Lower lobe of right lung (tissue), 2 donors: ENCODE measurements around the gene LASP1NB.
"Not testable (repeated sequence)": the region's sequence is repeated elsewhere in the genome, so short reads cannot be mapped to it uniquely, and the experiment has no call there.

Experiments
- ATAC-seq, 2 donors: fragments of 200-7000 bp; cut with Tn5 transposase; one replicate each; pipeline ENCODE4 v1.9.1; 2020 to 2022; ENCODE audit warnings: mild to moderate bottlenecking in 2 of 2, moderate library complexity in 2 of 2
- DNase-seq: peaks from one replicate; pipeline ENCODE4 v3.0.0-alpha.2; 2020
- H3K27ac ChIP-seq: fragments of 200-600 bp; one replicate; pipeline ENCODE4 v1.8.0; 2022
- H3K27me3 ChIP-seq: fragments of 200-600 bp; one replicate; pipeline ENCODE4 v1.8.0; 2022; ENCODE audit warnings: low read depth
- H3K36me3 ChIP-seq: fragments of 200-600 bp; one replicate; pipeline ENCODE4 v1.8.0; 2022; ENCODE audit warnings: mild to moderate bottlenecking
- H3K4me1 ChIP-seq: fragments of 200-600 bp; one replicate; pipeline ENCODE4 v1.8.0; 2022
- H3K4me3 ChIP-seq: fragments of 200-600 bp; one replicate; pipeline ENCODE4 v1.8.0; 2022; ENCODE audit warnings: mild to moderate bottlenecking
- H3K9me3 ChIP-seq: fragments of 200-600 bp; one replicate; pipeline ENCODE4 v1.8.0; 2022
- CTCF ChIP-seq: fragments of 200-600 bp; IDR thresholded peaks from one replicate; pipeline ENCODE4 v1.8.0; 2022; ENCODE audit warnings: antibody characterized with exemption, mild to moderate bottlenecking
- intact Hi-C: fragments of 100-400 bp; cut with DNase I; formaldehyde crosslinking; loops from one replicate; pipeline ENCODE4 v1.11.0; 2022
- donor health status: DM: no; HTN: yes; CAD: no; lungs with severe emphysema.

LASP1NB gene

GRCh38 chr17:38943607-38944006, 18.2 kb downstream of the LASP1NB start:
- no peaks in the 10 kb centered on the region for H3K4me1 ChIP-seq
- no peaks in the 10 kb centered on the region for H3K36me3 ChIP-seq
- H3K27ac ChIP-seq = no peak overlapping the region
- no peaks in the 10 kb centered on the region for H3K9me3 ChIP-seq
- ATAC-seq = no peak
- intact Hi-C loops = no loop called here
- no peak for DNase-seq
- H3K27me3 ChIP-seq = no peaks in the 10 kb centered on the region
- no peak for TF ChIP-seq CTCF
- H3K4me3 ChIP-seq = no peak overlapping the region

GRCh38 chr17:38947189-38947588, 21.8 kb downstream of the LASP1NB start:
- H3K27ac ChIP-seq = no peak overlapping the region
- no peaks in the 10 kb centered on the region for H3K4me1 ChIP-seq
- H3K36me3 ChIP-seq = no peaks in the 10 kb centered on the region
- ATAC-seq (no peak), DNase-seq (no peak)
- no peak overlapping the region for H3K4me3 ChIP-seq
- H3K27me3 ChIP-seq = no peaks in the 10 kb centered on the region
- H3K9me3 ChIP-seq = no peaks in the 10 kb centered on the region
- intact Hi-C loops = no loop called here
- no peak for TF ChIP-seq CTCF

GRCh38 chr17:38953800-38954199, 28.4 kb downstream of the LASP1NB start:
- ATAC-seq, H3K27me3 ChIP-seq, H3K4me3 ChIP-seq, H3K36me3 ChIP-seq, H3K27ac ChIP-seq, intact Hi-C loops, DNase-seq, H3K4me1 ChIP-seq, H3K9me3 ChIP-seq: not testable (repeated sequence)

- no peak for TF ChIP-seq CTCF
- no peaks in the 10 kb centered on the region for H3K36me3 ChIP-seq
- intact Hi-C loops = no loop called here
- ATAC-seq (no peak), DNase-seq (no peak)
- no peak overlapping the region for H3K27ac ChIP-seq
- no peaks in the 10 kb centered on the region for H3K27me3 ChIP-seq
- no peak overlapping the region for H3K4me3 ChIP-seq
- H3K4me1 ChIP-seq = no peaks in the 10 kb centered on the region
- H3K9me3 ChIP-seq = no peaks in the 10 kb centered on the region
Measured at GRCh38 chr17:38958326-38958725, 32.9 kb downstream of the LASP1NB start.

GRCh38 chr17:38958756-38959155, 33.3 kb downstream of the LASP1NB start:
- Histone ChIP-seq H3K27ac (no peak overlapping the region), H3K27me3 (no peaks in the 10 kb centered on the region), H3K36me3 (no peaks in the 10 kb centered on the region), H3K4me1 (no peaks in the 10 kb centered on the region), H3K4me3 (no peak overlapping the region), H3K9me3 (no peaks in the 10 kb centered on the region)
- intact Hi-C loops = no loop called here
- ATAC-seq (no peak), DNase-seq (no peak)
- no peak for TF ChIP-seq CTCF

- no peaks in the 10 kb centered on the region for H3K4me1 ChIP-seq
- no peaks in the 10 kb centered on the region for H3K27me3 ChIP-seq
- H3K27ac ChIP-seq = no peak overlapping the region
- H3K9me3 ChIP-seq = no peaks in the 10 kb centered on the region
- H3K36me3 ChIP-seq = no peaks in the 10 kb centered on the region
- no peak for ATAC-seq
- no peak overlapping the region for H3K4me3 ChIP-seq
- no peak for DNase-seq
- intact Hi-C loops = no loop called here
- TF ChIP-seq CTCF = no peak
Measured at GRCh38 chr17:38959508-38959907, 34.1 kb downstream of the LASP1NB start.
